Lower lobe of right lung (tissue), 2 donors: ENCODE measurements around the gene ELAVL3. TPM values are rescaled to one million over a fixed set of nuclear protein-coding genes. Genes with fewer than 3 reads are reported as not detected.
"Not testable (repeated sequence)": the region's sequence is repeated elsewhere in the genome, so short reads cannot be mapped to it uniquely, and the experiment has no call there.

Experiments
- ATAC-seq, 2 donors: fragments of 200-7000 bp; cut with Tn5 transposase; one replicate each; pipeline ENCODE4 v1.9.1; 2020 to 2022; ENCODE audit warnings: mild to moderate bottlenecking in 2 of 2, moderate library complexity in 2 of 2
- DNase-seq: peaks from one replicate; pipeline ENCODE4 v3.0.0-alpha.2; 2020
- H3K27ac ChIP-seq: fragments of 200-600 bp; one replicate; pipeline ENCODE4 v1.8.0; 2022
- H3K27me3 ChIP-seq: fragments of 200-600 bp; one replicate; pipeline ENCODE4 v1.8.0; 2022; ENCODE audit warnings: low read depth
- H3K36me3 ChIP-seq: fragments of 200-600 bp; one replicate; pipeline ENCODE4 v1.8.0; 2022; ENCODE audit warnings: mild to moderate bottlenecking
- H3K4me1 ChIP-seq: fragments of 200-600 bp; one replicate; pipeline ENCODE4 v1.8.0; 2022
- H3K4me3 ChIP-seq: fragments of 200-600 bp; one replicate; pipeline ENCODE4 v1.8.0; 2022; ENCODE audit warnings: mild to moderate bottlenecking
- H3K9me3 ChIP-seq: fragments of 200-600 bp; one replicate; pipeline ENCODE4 v1.8.0; 2022
- CTCF ChIP-seq: fragments of 200-600 bp; IDR thresholded peaks from one replicate; pipeline ENCODE4 v1.8.0; 2022; ENCODE audit warnings: antibody characterized with exemption, mild to moderate bottlenecking
- intact Hi-C: fragments of 100-400 bp; cut with DNase I; formaldehyde crosslinking; loops from one replicate; pipeline ENCODE4 v1.11.0; 2022
- total RNA-seq: library from RNA; stranded (reverse); fragmentation: NEBNext Ultra II Directional; extraction: Animal tissue kit (Norgen Biotek cat#: 25700); gene quantifications from one replicate; pipeline ENCODE4 v1.2.1, GENCODE V29; 2021
- donor health status: DM: no; HTN: yes; CAD: no; lungs with severe emphysema.

Gene ELAVL3
- total RNA-seq, 1 donor from 2014 or later = not detected

DNA sequence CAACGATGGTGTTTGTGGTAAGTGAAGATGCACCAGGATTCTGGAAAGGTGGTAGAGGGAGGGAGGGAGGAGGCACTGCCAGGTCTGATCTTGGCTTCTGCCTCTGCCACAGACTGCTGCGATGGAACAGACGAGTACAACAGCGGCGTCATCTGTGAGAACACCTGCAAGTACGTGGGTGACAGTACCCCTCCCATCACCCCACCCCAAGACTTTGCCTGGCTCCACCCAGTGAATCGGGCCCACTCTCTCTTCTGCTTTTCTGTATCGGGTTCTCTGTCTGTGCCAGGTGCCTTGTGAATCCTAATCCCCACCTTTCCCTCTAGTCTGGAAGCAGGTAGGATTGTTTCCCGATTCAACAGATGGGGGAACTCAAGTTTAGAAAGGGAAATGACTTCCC lies 42.9 kb downstream of the ELAVL3 start:
- DNase-seq (no peak), ATAC-seq (no peak)
- no peaks in the 10 kb centered on the region for H3K9me3 ChIP-seq
- H3K27me3 ChIP-seq = no peaks in the 10 kb centered on the region
- H3K4me1 ChIP-seq = peaks cover 22% of the 10 kb centered on the region
- intact Hi-C loops = no loop called here
- H3K4me3 ChIP-seq = no peak overlapping the region
- H3K27ac ChIP-seq = no peak overlapping the region
- peaks cover 68% of the 10 kb centered on the region for H3K36me3 ChIP-seq
- TF ChIP-seq CTCF = no peak

GRCh38 chr19:11435833-11436313 lies 45.0 kb downstream of the ELAVL3 start:
- Histone ChIP-seq H3K9me3 (no peaks in the 10 kb centered on the region), H3K4me1 (peaks cover 22% of the 10 kb centered on the region), H3K36me3 (peaks cover 47% of the 10 kb centered on the region), H3K27me3 (no peaks in the 10 kb centered on the region), H3K27ac (peak overlapping the region; percentile 87), H3K4me3 (peak overlapping the region; percentile 87)
- no peak for DNase-seq
- intact Hi-C loops = no loop called here
- ATAC-seq = no peak
- TF ChIP-seq CTCF = no peak

DNA sequence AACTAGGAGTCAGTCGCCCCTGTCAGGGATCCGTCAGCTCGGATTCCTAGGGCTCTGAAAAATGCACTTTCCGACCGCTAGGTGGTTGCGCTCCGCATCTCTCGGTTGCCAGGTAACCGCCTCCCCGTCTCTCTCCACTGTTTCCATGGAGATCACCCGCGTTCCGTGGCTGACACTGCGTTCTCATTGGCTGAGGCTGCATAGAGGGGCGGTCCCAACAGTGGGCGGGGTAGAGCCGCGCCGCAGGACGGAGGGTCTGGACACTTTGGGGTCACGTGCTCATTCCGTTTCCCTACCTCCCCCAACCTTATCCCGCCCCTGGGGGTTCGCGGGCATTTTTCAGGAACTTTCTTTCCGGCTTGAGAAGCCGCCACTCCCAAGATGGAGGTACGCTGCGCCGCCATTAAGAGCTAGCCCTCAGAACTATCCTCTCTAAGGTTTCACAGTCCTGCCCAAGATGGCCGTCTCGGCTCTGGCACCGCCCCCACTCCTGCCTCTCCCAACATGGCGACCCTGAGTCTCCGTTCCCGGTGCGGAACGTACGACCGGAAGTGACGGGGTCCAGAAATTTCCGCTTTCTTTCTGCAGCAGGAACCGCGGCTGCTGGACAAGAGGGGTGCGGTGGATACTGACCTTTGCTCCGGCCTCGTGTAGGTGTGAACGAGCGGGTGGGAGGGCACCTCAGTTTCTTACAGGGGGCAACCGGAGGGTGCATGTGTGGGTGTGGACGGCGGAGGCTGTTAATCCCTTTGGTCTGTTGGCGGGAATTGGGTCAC lies 45.6 kb downstream of the ELAVL3 start, which contains the start of the genes ODAD3 and PRKCSH:
ODAD3 (minus strand) TSS at position 65 of the 776 bp plus-strand sequence. CDS start 105 bp downstream, outside the sequence.
PRKCSH (plus strand) TSS at position 579 of the 776 bp plus-strand sequence. CDS start 483 bp downstream, outside the sequence.
- TF ChIP-seq CTCF = peak; percentile 91
- intact Hi-C loops = no loop called here
- Histone ChIP-seq H3K9me3 (no peaks in the 10 kb centered on the region), H3K4me3 (peak within 1 kb of the TSS; percentile 87), H3K36me3 (peaks cover 41% of the 10 kb centered on the region), H3K4me1 (peaks cover 22% of the 10 kb centered on the region), H3K27me3 (no peaks in the 10 kb centered on the region), H3K27ac (peak within 1 kb of the TSS; percentile 87)
- peak; percentile 99 for DNase-seq
- peak; percentile 98 for ATAC-seq

GRCh38 chr19:11434703-11435056 lies 46.2 kb downstream of the ELAVL3 start:
- intact Hi-C loops = no loop called here
- Histone ChIP-seq H3K27me3 (no peaks in the 10 kb centered on the region), H3K27ac (peak overlapping the region; percentile 87), H3K4me3 (peak overlapping the region; percentile 87), H3K4me1 (peaks cover 22% of the 10 kb centered on the region), H3K9me3 (no peaks in the 10 kb centered on the region), H3K36me3 (peaks cover 35% of the 10 kb centered on the region)
- no peak for TF ChIP-seq CTCF
- DNase-seq (no peak), ATAC-seq (peak; percentile 6 to 23)

DNA sequence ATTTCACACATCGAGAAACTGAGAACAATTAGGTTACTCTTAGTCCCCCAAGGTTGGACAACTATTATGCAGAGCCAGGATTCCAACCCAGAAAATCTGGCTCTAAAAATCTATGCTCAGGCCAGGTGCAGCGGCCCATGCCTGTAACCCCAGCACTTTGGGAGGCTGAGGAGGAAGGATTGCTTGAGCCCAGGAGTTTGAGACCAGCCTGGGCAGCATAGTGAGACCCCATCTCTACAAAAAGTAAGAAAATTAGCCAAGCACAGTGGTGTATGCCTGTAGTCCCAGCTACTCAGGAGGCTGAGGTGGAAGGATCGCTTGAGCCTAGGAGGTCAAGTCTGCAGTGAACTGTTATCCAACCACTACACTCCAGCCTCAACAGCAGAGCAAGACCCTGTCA lies 47.3 kb downstream of the ELAVL3 start:
- Histone ChIP-seq H3K36me3 (peaks cover 24% of the 10 kb centered on the region), H3K4me1 (peaks cover 22% of the 10 kb centered on the region)
- H3K27ac ChIP-seq, H3K9me3 ChIP-seq, H3K27me3 ChIP-seq, intact Hi-C loops, ATAC-seq, DNase-seq, H3K4me3 ChIP-seq: not testable (repeated sequence)

DNA sequence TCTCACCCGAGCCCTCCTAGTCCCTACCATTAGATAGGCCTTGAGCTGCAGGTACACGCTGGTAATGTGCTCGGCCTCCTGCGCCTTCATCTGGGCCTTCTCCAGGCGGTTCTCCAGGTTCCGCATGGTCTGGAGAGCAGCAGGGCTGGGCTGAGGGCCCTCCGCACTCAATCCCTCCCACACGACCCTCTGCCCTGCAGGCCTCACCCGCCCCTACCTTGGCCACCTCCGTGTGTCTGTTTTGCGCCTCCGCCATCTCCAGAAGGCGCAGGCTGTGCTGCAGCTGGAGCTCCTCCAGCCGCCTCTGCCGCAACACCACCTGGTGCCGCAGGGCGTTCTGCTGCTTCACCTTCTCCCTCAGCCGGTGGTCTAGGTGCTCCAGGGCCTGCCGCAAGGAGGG lies 54.2 kb downstream of the ELAVL3 start:
- H3K9me3 ChIP-seq = no peaks in the 10 kb centered on the region
- DNase-seq = no peak
- no peak for TF ChIP-seq CTCF
- no peak overlapping the region for H3K27ac ChIP-seq
- H3K4me1 ChIP-seq = peaks cover 16% of the 10 kb centered on the region
- no peak for ATAC-seq
- peaks cover 17% of the 10 kb centered on the region for H3K27me3 ChIP-seq
- intact Hi-C loops = no loop called here
- H3K36me3 ChIP-seq = no peaks in the 10 kb centered on the region
- H3K4me3 ChIP-seq = no peak overlapping the region
